Cardiac muscle cell (in vitro differentiated cells and primary cell): ENCODE data around the gene DUSP9. TPM values are rescaled to one million over a fixed set of nuclear protein-coding genes. Genes with fewer than 3 reads are reported as not detected.

ENCODE experiments used
- DNase-seq, 2 donors: peaks; one replicate each; pipeline versions ENCODE4 v3.0.0 to v3.0.0-alpha.2; 2010 to 2017; ENCODE audit warnings: low read depth in 1 of 2, low spot score in 1 of 2
- H3K27ac ChIP-seq: fragments of 200-600 bp; sonication (generic); 2 replicates; pipeline ENCODE4 v1.5.1; 2016
- H3K27me3 ChIP-seq: fragments of 200-600 bp; sonication (generic); 2 replicates; pipeline ENCODE4 v1.6.0; 2016; ENCODE audit warnings: control low read depth
- H3K36me3 ChIP-seq: fragments of 200-600 bp; sonication (generic); 2 replicates; pipeline ENCODE4 v1.5.1; 2016; ENCODE audit warnings: control low read depth
- H3K4me1 ChIP-seq: fragments of 200-600 bp; sonication (generic); 2 replicates; pipeline ENCODE4 v1.8.1; 2017; ENCODE audit warnings: low read depth, mild to moderate bottlenecking, mixed run types
- H3K4me3 ChIP-seq: fragments of 200-600 bp; sonication (generic); 2 replicates; pipeline ENCODE4 v1.5.1; 2016; ENCODE audit warnings: mild to moderate bottlenecking
- H3K9me3 ChIP-seq: fragments of 200-600 bp; sonication (generic); 2 replicates; pipeline ENCODE4 v1.5.1; 2017; ENCODE audit warnings: low read depth, mild to moderate bottlenecking, control low read depth
- polyA plus RNA-seq: library from polyadenylated mRNA; unstranded; fragments of >200 nt; fragmentation: Nextera tagmentation; extraction: Ambion mirVana; gene quantifications from 2 replicates; pipeline ENCODE4 v1.2.1, GENCODE V29; 2016
- total RNA-seq: library from RNA; depleted of rRNA; stranded (reverse); fragments of >200 nt; gene quantifications from 2 replicates; pipeline ENCODE4 v1.2.3, GENCODE V29; 2016
- TF ChIP-seq, protein P1 (sequence below): IDR thresholded peaks from 2 replicates; pipeline ENCODE4 v1.5.1; 2012; ENCODE audit warnings: low read depth, mild to moderate bottlenecking, low read length

DUSP9 gene
- total and polyA plus RNA-seq, 2 experiments from 2014 or later: 6.8 to 8.7 TPM

DNA sequence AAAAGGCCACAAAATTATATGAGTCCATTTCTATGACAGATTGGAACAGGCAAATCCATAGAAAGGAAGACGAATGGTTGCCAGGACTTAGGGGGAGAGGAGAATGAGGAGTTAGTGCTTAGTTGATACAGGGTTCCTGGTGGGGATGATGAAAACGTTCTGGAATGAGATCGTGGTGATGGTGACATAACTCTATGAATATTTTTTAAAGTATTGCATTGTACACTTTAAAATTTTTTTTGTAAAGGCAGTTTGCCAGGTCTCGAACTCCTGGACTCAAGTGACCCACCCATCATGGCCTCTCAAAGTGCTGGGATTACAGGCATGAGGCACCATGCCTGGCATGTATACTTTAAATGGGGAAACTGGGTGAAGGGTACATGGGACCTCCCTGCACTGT, 38.2 kb upstream of the DUSP9 start:
- Histone ChIP-seq H3K27ac (no peak overlapping the region), H3K27me3 (peaks cover 41% of the 10 kb centered on the region), H3K9me3 (no peaks in the 10 kb centered on the region), H3K4me1 (no peaks in the 10 kb centered on the region), H3K4me3 (no peak overlapping the region), H3K36me3 (no peaks in the 10 kb centered on the region)
- DNase-seq: peak in 1 of 2 donors; percentile 18
- TF ChIP-seq, protein P1, sequence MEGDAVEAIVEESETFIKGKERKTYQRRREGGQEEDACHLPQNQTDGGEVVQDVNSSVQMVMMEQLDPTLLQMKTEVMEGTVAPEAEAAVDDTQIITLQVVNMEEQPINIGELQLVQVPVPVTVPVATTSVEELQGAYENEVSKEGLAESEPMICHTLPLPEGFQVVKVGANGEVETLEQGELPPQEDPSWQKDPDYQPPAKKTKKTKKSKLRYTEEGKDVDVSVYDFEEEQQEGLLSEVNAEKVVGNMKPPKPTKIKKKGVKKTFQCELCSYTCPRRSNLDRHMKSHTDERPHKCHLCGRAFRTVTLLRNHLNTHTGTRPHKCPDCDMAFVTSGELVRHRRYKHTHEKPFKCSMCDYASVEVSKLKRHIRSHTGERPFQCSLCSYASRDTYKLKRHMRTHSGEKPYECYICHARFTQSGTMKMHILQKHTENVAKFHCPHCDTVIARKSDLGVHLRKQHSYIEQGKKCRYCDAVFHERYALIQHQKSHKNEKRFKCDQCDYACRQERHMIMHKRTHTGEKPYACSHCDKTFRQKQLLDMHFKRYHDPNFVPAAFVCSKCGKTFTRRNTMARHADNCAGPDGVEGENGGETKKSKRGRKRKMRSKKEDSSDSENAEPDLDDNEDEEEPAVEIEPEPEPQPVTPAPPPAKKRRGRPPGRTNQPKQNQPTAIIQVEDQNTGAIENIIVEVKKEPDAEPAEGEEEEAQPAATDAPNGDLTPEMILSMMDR: no peak

DNA sequence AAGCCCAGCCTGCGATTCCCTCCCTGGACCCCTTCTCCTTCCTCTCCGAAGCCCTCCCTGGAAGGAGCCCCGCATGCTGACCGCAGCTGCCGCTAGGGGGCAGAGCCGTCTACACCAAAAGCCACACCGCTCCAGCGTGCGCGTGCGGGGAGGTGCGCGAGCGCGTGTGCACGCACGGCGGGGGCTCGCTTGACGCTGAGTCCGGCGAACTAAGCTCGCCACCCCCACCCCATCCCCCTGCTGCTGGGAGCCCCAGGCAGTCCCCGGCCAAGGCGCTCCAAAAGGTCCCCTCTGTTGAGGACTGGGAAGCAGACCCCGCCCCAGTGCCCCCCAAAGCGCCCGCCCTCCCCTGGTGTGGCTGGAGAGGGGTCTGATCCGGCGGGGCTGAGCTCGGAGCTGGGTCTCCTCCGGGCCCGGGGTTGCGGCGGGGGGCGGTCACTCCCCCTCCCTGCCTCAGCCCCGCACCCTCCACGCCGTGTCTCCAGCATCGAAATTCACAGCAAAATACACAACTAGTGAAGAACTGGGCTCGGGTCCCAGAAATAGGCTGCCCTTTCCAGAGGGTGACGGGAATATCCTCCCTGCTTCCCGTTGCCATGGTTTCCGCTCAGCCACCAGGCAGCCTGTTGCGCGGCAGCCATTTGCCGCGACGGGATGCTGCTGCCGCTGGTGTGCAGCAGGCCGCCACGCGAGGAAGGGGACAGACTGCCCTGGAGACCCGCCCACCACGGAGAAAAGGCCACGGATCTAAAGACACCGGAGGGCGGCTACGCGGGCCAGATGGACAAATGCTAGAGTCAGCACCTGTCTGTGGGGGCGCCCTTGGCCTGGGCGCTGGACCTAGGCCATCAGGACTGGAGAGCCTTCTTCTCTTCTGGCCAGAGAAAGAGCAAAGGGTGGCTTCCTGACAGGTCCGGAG, 36.8 kb upstream of the DUSP9 start:
- H3K4me3 ChIP-seq: peak overlapping the region; percentile 33
- H3K36me3 ChIP-seq: no peaks in the 10 kb centered on the region
- H3K27ac ChIP-seq: no peak overlapping the region
- H3K9me3 ChIP-seq: no peaks in the 10 kb centered on the region
- no peaks in the 10 kb centered on the region for H3K4me1 ChIP-seq
- H3K27me3 ChIP-seq: peaks cover 54% of the 10 kb centered on the region
- peak; percentile 75 to 79 for DNase-seq
- TF ChIP-seq, protein P1: peak; percentile 72

DNA sequence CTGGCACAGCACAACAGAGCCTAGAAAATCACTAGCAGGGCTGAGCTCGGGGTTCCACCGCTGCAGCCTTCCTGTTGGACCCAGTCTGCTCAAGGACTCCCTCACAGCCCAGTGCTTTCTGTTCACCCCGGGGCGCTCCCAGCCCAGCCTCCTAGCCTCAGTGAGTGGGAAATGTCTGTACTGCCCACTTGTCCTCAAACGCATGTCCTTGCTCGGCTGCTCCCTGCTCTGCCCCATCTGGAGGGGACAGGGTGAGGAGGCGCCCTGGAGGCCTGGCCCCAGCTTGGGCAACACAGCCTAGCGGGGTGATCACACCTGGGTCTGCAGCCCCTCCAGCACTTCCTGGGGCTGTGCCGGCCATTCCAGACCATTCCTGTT, 36.2 kb upstream of the DUSP9 start:
- TF ChIP-seq, protein P1: no peak
- H3K4me1 ChIP-seq: no peaks in the 10 kb centered on the region
- no peaks in the 10 kb centered on the region for H3K36me3 ChIP-seq
- DNase-seq: no peak
- H3K4me3 ChIP-seq: no peak overlapping the region
- H3K9me3 ChIP-seq: no peaks in the 10 kb centered on the region
- peaks cover 58% of the 10 kb centered on the region for H3K27me3 ChIP-seq
- no peak overlapping the region for H3K27ac ChIP-seq

DNA sequence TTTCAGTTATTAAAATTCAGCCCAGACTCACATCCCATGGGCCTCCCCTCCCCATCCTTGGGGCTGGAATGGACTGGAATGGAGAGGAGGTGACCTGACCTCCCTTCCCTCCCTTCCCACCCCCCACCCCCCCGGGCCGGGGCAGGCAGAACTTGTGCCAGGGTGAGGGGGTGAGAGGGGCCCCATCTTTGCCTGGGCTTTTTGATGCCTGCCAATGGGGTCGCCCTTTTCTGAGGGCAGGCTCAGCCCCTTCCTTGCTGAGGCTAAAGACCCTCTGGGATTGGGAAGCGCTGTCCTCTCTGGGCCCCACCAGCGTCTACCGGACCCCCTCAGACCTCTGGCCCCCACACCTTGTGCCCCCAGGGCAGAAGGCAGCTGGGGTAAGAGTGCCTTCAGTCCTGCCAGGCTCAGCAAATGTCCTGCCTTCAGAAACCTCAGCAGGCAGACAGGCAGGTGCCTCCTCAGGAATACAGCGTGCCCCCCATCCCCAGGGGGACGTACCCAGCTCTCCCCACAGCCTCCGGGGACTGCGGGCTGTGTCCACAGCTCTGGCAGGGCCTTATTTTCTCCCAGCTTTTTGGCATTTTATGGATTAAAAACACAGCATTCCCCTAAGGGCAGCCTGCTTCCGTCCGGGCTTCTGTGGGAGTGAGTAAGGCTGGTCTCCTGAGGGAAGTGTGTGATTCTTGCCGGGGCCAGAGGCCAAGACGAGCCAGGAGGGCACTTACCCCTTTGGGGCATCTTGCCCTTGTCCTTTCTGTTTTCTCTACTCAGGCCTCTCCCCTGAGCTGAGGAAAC, 35.5 kb upstream of the DUSP9 start:
- no peak for DNase-seq
- no peak overlapping the region for H3K27ac ChIP-seq
- H3K4me3 ChIP-seq: no peak overlapping the region
- H3K27me3 ChIP-seq: peaks cover 64% of the 10 kb centered on the region
- TF ChIP-seq, protein P1: no peak
- no peaks in the 10 kb centered on the region for H3K4me1 ChIP-seq
- no peaks in the 10 kb centered on the region for H3K36me3 ChIP-seq
- no peaks in the 10 kb centered on the region for H3K9me3 ChIP-seq

DNA sequence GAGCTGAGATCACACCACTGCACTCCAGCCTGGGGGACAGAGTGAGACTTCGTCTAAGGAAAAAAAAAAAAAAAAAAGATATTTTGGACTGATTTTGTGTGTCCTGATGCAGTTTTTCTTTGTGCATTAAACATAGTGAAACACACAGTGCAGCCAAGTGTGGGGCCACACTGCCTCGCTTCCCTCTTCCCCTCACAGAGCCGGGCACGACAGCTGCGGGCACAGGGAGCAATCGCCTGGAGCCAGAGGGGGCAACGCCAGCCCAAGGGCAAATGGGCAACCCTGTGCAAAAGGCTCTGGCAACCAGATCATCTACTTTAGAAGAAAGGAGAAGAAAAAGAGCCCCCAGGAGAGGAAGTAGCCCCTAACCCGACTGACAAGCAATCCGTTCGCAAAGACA, 34.6 kb upstream of the DUSP9 start:
- H3K4me3 ChIP-seq: no peak overlapping the region
- no peaks in the 10 kb centered on the region for H3K4me1 ChIP-seq
- H3K27me3 ChIP-seq: peaks cover 69% of the 10 kb centered on the region
- no peak overlapping the region for H3K27ac ChIP-seq
- no peak for DNase-seq
- TF ChIP-seq, protein P1: no peak
- no peaks in the 10 kb centered on the region for H3K36me3 ChIP-seq
- H3K9me3 ChIP-seq: no peaks in the 10 kb centered on the region
